GM12865 (cell line): ENCODE measurements around the gene PPP3CA.

Experiments used
- DNase-seq: peaks from one replicate; pipeline ENCODE4 v3.0.0; 2010; ENCODE audit warnings: low read depth
- H3K4me3 ChIP-seq: 2 replicates; pipeline ENCODE4 v1.5.1; 2011; ENCODE audit warnings: mild to moderate bottlenecking, low read depth, low read length, control low read depth
- CTCF ChIP-seq: IDR thresholded peaks from 2 replicates; pipeline ENCODE4 v1.5.1; 2011; ENCODE audit warnings: low read length, control low read depth, low read depth, inconsistent platforms; ENCODE audit not compliant: insufficient read depth; ENCODE audit errors: missing control alignments

The PPP3CA gene

GRCh38 chr4:101222156-101222845 is 125.0 kb downstream of the PPP3CA start:
- no peak for TF ChIP-seq CTCF
- no peak overlapping the region for H3K4me3 ChIP-seq
- DNase-seq: no peak

DNA sequence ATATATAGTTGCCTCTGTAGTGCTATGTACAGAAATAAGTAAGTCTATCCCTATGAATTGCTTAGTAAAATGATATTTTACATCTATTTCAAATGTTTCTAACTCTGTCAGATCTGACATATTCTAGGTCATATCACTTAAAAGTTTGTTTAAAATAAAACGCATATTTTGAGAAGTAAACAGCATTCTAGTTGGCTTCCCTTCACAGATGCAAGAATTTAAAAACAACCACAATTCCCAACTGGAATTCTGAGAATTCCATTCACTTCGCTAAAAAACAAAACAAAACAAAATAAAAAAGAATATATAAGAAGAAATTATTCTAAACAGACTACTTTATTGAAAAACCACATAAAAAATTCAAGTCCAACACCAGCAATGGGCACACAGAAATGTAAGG is 126.0 kb downstream of the PPP3CA start:
- DNase-seq: no peak
- H3K4me3 ChIP-seq: no peak overlapping the region
- TF ChIP-seq CTCF: no peak

DNA sequence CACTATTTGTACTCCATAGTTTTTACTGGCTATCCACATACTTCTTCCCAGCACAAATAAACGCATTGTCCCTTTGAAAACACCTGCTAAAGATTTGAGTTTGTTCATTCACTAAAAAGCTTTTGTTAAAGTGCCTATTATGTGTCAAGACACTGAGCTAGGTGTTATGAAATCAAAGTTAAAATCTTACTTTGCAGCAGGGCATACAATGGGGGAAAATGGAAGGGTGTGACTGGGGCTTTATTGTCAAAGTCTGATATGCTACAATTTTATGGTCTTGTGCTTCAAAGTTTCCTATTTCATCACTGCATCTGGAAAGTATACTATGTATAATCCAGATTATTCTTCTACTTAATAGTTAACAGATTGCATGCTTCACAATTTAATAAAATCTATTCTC is 128.4 kb downstream of the PPP3CA start:
- no peak overlapping the region for H3K4me3 ChIP-seq
- DNase-seq: no peak
- no peak for TF ChIP-seq CTCF

DNA sequence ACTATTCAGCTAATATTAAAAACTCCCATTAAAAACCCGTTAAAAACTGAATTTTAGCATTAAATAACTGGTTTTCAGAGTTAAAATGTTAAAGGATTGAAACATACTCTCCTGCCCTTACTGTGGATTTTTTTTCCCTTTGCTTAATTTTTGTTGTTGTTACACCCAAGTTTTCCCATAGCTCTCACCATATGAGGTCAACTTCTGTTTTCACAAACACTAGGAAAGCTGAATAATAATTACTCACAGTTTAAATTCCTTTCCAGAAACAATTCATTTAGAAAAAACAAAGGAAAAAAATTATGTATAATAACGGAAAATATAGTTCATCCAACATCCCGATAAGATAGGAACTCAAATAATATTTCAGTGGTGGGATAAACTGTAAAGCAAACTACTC is 129.0 kb downstream of the PPP3CA start:
- DNase-seq: no peak
- TF ChIP-seq CTCF: no peak
- no peak overlapping the region for H3K4me3 ChIP-seq

DNA sequence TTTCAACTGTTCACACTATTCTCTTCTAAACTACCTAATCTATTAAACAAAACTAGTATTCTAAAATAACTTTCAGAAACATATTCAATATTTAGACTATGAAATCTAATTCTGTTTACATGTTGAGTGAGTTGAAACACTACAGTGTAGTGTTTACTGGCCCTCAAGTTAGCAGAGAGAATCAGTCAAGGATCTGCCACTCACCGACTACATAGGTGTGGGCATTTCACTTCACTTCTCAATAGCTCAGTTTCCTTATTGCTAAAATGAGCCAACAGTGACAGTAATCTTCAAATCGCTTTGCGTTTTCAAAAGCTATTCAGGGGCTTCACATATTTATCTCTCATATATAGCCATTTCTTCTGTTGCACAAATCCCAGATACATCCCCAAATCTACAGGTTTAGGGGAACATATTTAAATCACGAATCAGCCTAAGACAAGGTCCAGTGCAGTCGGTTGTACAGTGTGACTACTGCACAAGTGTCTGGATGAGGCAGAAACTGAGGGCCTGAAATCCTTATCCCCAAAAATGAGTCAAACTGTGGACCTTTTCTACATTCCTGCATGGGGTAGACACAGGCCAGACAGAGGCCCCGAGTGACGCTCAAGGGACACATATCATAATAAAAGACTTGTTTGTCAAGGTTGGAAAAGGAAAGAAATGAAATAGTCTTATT is 129.8 kb downstream of the PPP3CA start:
- no peak for DNase-seq

DNA sequence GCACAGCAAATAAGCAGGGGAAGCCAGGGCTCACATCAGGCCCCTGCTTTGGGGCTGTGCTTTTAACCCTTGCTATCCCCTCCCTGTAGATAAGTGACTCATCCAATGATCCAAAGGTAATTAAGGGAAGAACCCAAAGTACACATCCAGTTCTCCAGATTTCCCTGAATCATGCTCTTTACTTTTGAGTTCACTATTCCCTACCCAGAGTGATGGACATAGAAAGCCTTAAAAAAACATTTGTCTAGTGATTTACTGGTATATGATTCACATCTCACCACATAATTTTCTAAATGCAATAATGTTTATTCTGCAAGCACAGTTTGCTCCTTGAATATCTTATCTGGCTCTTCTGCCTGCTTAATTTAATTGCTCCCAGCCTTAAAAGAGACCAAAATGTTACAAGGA is 136.2 kb downstream of the PPP3CA start:
- no peak for TF ChIP-seq CTCF
- H3K4me3 ChIP-seq: no peak overlapping the region
- DNase-seq: no peak

More for the DNA sequence above, 129.8 kb downstream of the PPP3CA start:
- TF ChIP-seq CTCF: no peak
- no peak overlapping the region for H3K4me3 ChIP-seq
